NT2/D1 (cell line): ENCODE measurements around the gene RAB20.

Experiments used
- SUZ12 ChIP-seq: IDR thresholded peaks from 2 replicates; pipeline ENCODE4 v1.6.1; 2011; ENCODE audit not compliant: insufficient read length, insufficient read depth; ENCODE audit errors: extremely low read depth
- YY1 ChIP-seq: IDR thresholded peaks from 2 replicates; pipeline ENCODE4 v1.6.1; 2011; ENCODE audit not compliant: insufficient read length, insufficient read depth
- ZNF274 ChIP-seq: IDR thresholded peaks from 2 replicates; pipeline ENCODE4 v1.6.1; 2011; ENCODE audit warnings: mild to moderate bottlenecking, low read depth, low read length

GRCh38 chr13:110605132-110605531, 43.6 kb upstream of the RAB20 start:
- TF ChIP-seq YY1 (no peak), ZNF274 (no peak), SUZ12 (no peak)
